EL (cell line): ENCODE data around the gene ITGB1.

Experiments
- DNase-seq: peaks from one replicate; pipeline ENCODE4 v3.0.0-alpha.2; 2016

The ITGB1 gene

DNA sequence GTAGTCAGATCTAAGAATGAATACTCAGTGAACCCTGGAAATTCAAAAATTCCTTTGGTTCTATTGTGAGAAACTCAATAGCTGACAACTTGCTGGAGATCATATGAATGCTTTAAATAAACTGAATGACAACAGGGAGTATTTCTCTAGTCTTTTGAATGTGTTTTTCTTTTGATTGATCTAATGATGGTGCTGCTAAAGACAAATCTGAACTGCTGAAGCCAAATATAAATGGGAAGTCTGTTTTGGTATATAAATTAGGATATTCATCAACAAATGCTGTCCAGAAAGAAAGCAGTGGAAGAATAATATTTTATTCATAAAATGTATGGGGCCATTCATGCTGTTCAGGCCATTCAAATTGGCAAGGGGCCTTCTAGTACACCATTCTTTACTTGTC lies 79.4 kb downstream of the ITGB1 start:
- DNase-seq, result no peak

DNA sequence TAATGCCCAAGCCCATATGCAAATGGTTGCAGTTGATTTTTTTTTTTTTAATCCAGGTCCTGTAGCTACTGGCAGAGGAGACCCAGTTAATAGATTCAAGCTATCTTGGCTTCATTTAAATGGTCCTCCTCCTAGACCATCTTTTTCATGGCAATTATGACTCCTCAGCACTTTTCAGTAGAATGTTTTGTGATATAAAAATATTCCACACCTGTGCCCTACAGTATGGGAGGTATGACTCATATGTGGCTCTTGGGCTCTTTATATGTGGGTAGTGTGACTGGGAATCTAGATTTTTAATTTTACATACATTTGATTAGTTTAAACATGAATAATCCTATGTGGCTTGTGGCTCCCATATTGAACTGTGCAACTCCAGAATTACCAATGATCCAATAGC lies 80.1 kb downstream of the ITGB1 start:
- DNase-seq, result no peak

DNA sequence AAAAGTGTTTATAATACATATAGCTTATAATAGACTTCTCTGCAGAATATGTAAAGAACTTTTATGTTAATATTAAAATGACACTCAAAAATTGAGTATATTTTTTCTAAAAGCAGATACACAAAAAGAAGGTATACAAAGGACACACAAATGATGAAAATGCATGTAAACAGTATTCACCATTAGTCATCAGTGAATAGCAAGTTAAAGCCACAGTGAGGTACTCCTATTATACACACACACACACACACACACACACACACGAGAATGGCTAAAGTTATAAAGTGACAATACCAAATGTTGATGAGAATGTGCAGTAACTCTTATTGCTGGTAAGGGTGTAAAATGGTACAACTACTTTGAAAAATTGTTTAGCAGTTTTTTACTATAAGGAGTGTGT lies 92.9 kb downstream of the ITGB1 start:
- no peak for DNase-seq

DNA sequence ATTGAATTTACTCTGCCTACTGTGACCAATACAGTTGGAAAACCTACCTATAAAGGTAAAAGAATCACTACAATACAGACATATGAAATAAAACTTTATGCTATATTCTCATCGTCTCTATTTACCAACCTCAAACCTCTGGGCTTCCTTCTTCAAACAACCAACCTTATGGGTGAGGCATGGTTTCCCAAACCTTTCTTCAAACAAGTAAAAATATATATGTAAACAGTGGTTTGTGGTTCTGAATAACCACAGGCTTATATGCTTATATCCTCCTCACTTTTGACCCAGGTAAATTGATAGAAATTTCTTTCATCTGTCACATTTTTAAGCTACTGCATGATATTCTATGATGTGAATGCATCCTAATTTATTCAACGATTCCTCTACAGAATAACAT lies 103.6 kb downstream of the ITGB1 start:
- no peak for DNase-seq

DNA sequence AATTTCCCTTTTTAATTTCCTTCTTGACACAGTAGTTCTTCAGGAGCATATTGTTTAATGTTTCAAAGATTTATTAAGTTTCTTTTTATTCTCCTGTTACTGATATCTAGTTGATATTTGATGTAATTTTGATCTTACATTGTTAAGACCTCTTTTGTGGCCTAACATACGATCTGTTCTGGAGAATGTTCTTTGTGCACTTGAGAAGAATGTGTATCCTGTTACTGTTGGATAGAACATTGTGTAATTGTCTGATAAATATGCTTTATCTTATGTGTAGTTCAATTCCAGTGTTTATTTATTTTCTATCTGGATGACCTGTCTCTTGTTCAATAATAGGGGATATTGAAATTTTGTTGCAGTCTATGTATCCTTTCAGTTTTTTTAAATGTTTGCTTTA lies 106.7 kb downstream of the ITGB1 start:
- DNase-seq, result no peak
